Astrocyte (in vitro differentiated cells and primary cell): ENCODE data around the gene GNG12.

Source experiments
- CTCF ChIP-seq: IDR thresholded peaks from 2 replicates; pipeline ENCODE4 v1.5.1; 2011; ENCODE audit warnings: low read depth, mild to moderate bottlenecking, inconsistent platforms, low read length, moderate library complexity; ENCODE audit not compliant: insufficient read depth
- EZH2 ChIP-seq: IDR thresholded peaks from 2 replicates; pipeline ENCODE4 v1.6.1; 2012; ENCODE audit warnings: mild to moderate bottlenecking, low read length, inconsistent platforms; ENCODE audit not compliant: insufficient read depth

- TF ChIP-seq EZH2 (no peak), CTCF (no peak)
Measured at GRCh38 chr1:67755619-67756018, 77.6 kb downstream of the GNG12 start.
